ENCODE results near the gene RBM47. TPM values are rescaled to one million over a fixed set of nuclear protein-coding genes. Genes with fewer than 3 reads are reported as not detected.

The RBM47 gene
- total RNA-seq, 2 donors from 2014 or later, result 10.9 to 12.0 TPM

DNA sequence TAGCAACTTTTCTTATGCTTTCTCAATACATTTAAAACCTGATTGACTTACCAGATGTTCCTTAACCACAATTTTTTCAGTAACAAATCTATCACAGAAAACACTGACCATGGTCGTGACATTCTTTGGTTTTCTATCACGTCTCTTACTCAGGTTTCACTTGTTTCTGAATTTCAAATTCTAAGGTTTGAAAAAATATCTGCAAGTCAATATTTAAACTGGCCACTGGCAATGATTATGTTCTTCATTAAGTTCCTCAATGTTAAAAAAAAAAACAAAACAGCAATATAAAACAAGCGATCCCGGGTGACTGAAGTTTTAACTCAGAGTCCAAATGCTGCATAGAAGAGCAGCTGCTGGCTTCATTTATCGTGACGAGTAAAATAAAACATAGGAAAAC lies 128.9 kb downstream of the RBM47 start:
- ATAC-seq (replicated peaks in 1 of 2) (no peak), DNase-seq (no peak)
- H3K27me3 Mint-ChIP-seq (ENCODE audit: low read depth), result no peaks in the 10 kb centered on the region
- H3K4me3 Mint-ChIP-seq, result no peak overlapping the region
- peaks cover 32% of the 10 kb centered on the region for H3K4me1 Mint-ChIP-seq (ENCODE audit: low read depth)
- no peak overlapping the region for H3K27ac Mint-ChIP-seq
- no peaks in the 10 kb centered on the region for H3K36me3 Mint-ChIP-seq (ENCODE audit: insufficient read depth in 2 of 2)
- H3K9me3 Mint-ChIP-seq, result no peaks in the 10 kb centered on the region

DNA sequence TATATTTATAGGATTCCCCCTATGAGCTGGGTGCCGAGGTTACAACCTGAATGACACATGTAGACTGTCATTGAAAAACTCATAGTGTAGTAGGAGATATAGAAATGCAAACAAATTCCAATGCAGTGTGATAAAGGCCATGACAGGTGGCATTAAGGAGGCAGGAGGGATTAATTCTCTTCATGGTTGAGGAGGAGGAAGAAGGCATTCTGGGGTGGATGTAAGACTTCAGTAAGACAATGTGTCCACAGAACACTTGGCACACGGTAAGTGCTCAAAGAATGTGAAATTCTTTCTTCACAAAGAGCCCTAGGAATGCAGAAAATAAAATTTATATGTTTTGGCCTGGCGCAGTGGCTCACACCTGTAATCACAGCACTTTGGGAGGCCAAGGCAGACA lies 136.5 kb downstream of the RBM47 start:
- peaks cover 6% of the 10 kb centered on the region for H3K27me3 Mint-ChIP-seq (ENCODE audit: low read depth)
- no peak for DNase-seq
- H3K9me3 Mint-ChIP-seq, result no peaks in the 10 kb centered on the region
- no peak overlapping the region for H3K4me3 Mint-ChIP-seq
- H3K4me1 Mint-ChIP-seq (ENCODE audit: low read depth), result peaks cover 23% of the 10 kb centered on the region
- no peak for ATAC-seq (replicated peaks in 1 of 2)
- H3K27ac Mint-ChIP-seq, result no peak overlapping the region
- no peaks in the 10 kb centered on the region for H3K36me3 Mint-ChIP-seq (ENCODE audit: insufficient read depth in 2 of 2)

DNA sequence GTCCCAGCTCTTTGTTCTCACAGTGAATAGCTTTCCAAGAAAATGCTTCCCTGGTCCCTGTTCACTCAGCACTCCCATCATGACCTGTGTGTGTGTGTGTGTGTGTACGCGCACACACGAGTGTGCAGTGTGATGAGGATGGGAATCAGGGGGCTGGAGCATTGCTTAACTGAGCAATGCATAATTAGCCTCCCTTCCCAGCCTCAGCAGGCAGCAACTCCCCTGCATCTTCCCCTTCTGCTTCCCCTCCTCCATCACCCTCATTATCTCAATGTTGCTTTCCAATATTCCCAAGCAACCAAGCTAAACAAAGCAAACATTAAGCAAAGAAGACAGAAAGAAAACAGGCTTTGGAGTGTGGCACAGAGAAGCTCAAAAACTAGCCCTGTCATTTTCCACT lies 137.0 kb downstream of the RBM47 start:
- DNase-seq (no peak), ATAC-seq (replicated peaks in 1 of 2) (no peak)
- Mint-ChIP-seq H3K9me3 (no peaks in the 10 kb centered on the region), H3K36me3 (ENCODE audit: insufficient read depth in 2 of 2) (no peaks in the 10 kb centered on the region), H3K4me3 (no peak overlapping the region), H3K4me1 (ENCODE audit: low read depth) (peaks cover 23% of the 10 kb centered on the region), H3K27me3 (ENCODE audit: low read depth) (peaks cover 6% of the 10 kb centered on the region), H3K27ac (no peak overlapping the region)

DNA sequence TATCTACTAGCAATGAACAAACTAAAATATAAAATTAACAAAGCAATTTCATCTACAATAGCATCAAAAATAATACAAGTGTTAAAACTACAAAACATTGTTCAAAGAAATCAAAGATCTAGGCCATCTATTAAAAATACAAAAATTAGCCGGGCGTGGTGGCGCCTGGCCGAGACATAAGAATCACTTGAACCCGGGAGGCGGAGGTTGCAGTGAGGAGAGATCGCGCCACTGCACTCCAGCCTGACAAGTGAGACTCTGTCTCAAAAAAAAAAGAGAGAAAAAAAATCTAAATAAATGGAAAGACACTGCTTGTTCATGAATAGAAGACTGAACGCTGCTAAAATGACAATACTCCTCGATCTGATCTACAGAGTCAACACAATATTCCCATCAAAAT lies 139.2 kb downstream of the RBM47 start:
- no peak for DNase-seq
- peaks cover 0 to 1% of the 10 kb centered on the region in 2 donors for H3K36me3 Mint-ChIP-seq (ENCODE audit: insufficient read depth in 2 of 2)
- no peak for ATAC-seq (replicated peaks in 1 of 2)
- H3K9me3 Mint-ChIP-seq, result no peaks in the 10 kb centered on the region
- H3K27ac Mint-ChIP-seq, result no peak overlapping the region
- H3K4me1 Mint-ChIP-seq (ENCODE audit: low read depth), result peaks cover 19% of the 10 kb centered on the region
- no peak overlapping the region for H3K4me3 Mint-ChIP-seq
- H3K27me3 Mint-ChIP-seq (ENCODE audit: low read depth), result peaks cover 6% of the 10 kb centered on the region

DNA sequence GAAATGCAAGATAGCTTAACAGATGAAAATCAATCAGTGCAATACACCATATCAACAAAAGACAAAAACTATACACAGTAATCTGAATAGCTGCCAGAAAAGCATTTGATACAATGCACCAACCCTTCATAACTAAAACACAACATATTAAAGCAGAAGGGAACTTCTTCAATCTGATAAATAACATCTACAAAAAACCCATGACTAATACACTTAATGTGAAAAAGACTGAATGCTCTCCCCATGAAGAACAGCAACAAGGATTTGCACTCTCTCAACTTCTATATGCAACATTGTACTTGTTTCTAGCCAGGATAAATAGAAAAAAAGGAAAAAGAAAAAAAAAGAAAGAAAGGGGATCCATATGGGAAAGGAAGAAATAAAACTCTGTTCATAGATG lies 139.7 kb downstream of the RBM47 start:
- Mint-ChIP-seq H3K36me3 (ENCODE audit: insufficient read depth in 2 of 2) (peaks cover 0 to 1% of the 10 kb centered on the region in 2 donors), H3K9me3 (no peaks in the 10 kb centered on the region), H3K27ac (no peak overlapping the region), H3K4me1 (ENCODE audit: low read depth) (peaks cover 19% of the 10 kb centered on the region), H3K27me3 (ENCODE audit: low read depth) (peaks cover 6% of the 10 kb centered on the region), H3K4me3 (no peak overlapping the region)
- ATAC-seq (replicated peaks in 1 of 2) (no peak), DNase-seq (no peak)

DNA sequence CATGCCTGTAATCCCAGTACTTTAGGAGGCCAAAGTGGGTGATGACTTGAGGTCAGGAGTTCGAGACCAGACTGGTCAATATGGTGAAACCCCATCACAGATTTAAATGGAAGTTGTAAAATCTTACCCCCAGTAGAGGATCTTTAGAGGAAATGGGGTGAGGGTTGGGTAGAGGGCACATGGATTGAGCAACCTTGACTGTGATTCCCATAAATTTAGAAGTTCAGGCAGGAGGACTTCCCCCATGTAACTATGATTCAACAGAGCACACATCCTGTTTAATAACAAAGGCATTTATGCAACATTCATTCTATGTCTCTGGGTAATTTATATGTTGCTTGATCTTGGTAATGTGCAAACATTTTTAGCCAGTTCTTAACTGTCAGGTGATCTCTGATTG lies 143.1 kb downstream of the RBM47 start:
- no peak overlapping the region for H3K4me3 Mint-ChIP-seq
- H3K27ac Mint-ChIP-seq, result no peak overlapping the region
- no peak for DNase-seq
- no peaks in the 10 kb centered on the region for H3K9me3 Mint-ChIP-seq
- H3K36me3 Mint-ChIP-seq (ENCODE audit: insufficient read depth in 2 of 2), result peaks cover 0 to 1% of the 10 kb centered on the region in 2 donors
- H3K27me3 Mint-ChIP-seq (ENCODE audit: low read depth), result peaks cover 6% of the 10 kb centered on the region
- H3K4me1 Mint-ChIP-seq (ENCODE audit: low read depth), result peaks cover 5% of the 10 kb centered on the region
- no peak for ATAC-seq (replicated peaks in 1 of 2)

DNA sequence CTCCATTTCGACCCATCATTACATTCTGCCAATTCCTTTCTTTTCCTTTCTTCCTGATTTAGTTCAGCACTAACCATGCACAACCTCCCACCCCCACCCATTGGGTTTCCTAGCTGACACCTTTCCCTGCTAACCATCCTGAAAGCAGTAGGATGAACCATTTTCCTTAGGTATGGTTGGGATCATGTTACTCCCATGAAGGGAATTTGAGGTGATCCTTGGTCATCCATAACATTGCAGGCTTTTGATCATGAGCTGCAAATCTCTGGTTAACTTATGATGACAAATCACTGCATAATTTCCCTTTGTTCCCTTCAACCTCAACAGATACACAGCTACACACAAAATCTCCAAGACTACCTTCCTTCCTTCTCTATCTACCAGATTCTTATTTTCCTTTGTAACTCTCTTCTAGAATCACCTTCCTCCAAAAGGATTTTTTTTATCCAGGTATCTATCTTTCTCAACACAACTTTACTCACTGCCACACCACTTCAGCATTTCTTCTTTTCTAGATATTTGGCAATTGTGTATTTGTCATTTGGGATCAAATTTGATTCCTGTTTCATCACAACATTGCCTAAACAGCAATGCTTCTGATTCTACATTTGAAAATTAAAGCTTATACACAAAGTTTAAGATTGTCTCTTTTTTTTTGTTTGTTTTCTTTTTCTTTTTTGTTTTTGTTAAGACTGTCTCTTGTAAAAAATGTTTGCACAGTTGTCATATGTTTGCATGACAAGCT lies 145.1 kb downstream of the RBM47 start:
- Mint-ChIP-seq H3K27ac (no peak overlapping the region), H3K4me1 (ENCODE audit: low read depth) (peaks cover 4% of the 10 kb centered on the region), H3K9me3 (no peaks in the 10 kb centered on the region), H3K27me3 (ENCODE audit: low read depth) (no peaks in the 10 kb centered on the region), H3K4me3 (no peak overlapping the region), H3K36me3 (ENCODE audit: insufficient read depth in 2 of 2) (peaks cover 0 to 1% of the 10 kb centered on the region in 2 donors)
- DNase-seq, result no peak
- ATAC-seq (replicated peaks in 1 of 2), result no peak

DNA sequence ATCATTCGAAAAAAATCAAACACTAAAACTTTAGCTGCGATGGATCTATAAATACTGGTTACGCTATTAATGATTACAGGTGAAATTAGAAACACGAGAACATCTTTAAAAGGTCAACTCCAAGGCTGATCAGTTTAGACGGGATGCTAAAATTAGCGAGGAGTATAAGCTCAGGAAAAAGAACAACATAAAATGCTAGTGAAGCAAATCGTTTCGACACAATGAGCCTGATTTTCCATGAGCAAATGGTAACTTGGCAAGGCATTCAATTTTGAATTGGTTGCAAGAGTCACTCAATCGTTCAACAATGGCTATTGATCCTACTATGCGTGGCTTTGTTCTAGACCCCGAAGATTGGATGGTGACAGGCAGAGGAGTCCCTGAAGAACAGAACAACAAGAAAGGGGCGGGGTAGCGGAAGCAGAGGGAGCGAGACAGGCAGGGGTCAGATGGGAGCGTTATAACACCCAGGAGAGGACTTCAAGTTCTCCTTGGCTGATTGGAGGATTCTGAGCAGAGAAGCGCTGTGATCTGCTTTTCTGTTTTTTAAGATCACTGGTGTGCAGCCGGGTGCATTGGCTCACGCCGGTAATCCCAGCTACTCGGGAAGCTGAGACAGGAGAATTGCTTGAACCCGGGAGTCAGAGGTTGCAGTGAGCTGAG lies 146.5 kb downstream of the RBM47 start:
- Mint-ChIP-seq H3K4me3 (no peak overlapping the region), H3K9me3 (no peaks in the 10 kb centered on the region), H3K27me3 (ENCODE audit: low read depth) (no peaks in the 10 kb centered on the region), H3K36me3 (ENCODE audit: insufficient read depth in 2 of 2) (peaks cover 0 to 1% of the 10 kb centered on the region in 2 donors), H3K27ac (no peak overlapping the region), H3K4me1 (ENCODE audit: low read depth) (peaks cover 4% of the 10 kb centered on the region)
- no peak for DNase-seq
- no peak for ATAC-seq (replicated peaks in 1 of 2)

DNA sequence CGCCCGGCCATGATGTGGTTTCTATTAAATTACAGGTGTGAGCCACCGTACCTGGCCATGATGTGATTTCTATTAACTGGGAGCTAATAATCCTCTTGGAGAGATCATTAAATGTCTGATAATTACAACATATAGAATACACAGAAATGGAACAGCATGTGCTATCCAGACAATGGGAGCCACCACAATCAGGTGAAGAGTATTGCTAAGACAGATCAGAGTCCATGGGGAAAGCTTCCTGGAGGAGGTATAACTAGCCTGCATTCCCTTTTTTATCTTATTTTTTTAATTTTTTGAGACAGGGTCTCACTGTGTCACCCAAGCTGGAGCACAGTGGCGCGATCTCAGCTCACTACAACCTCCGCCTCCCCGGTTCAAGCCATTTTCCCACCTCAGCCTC lies 147.7 kb downstream of the RBM47 start:
- H3K4me3 Mint-ChIP-seq, result no peak overlapping the region
- peaks cover 4% of the 10 kb centered on the region for H3K4me1 Mint-ChIP-seq (ENCODE audit: low read depth)
- no peak for DNase-seq
- no peaks in the 10 kb centered on the region for H3K27me3 Mint-ChIP-seq (ENCODE audit: low read depth)
- H3K36me3 Mint-ChIP-seq (ENCODE audit: insufficient read depth in 2 of 2), result peaks cover 0 to 1% of the 10 kb centered on the region in 2 donors
- no peak for ATAC-seq (replicated peaks in 1 of 2)
- H3K9me3 Mint-ChIP-seq, result no peaks in the 10 kb centered on the region
- H3K27ac Mint-ChIP-seq, result no peak overlapping the region

DNA sequence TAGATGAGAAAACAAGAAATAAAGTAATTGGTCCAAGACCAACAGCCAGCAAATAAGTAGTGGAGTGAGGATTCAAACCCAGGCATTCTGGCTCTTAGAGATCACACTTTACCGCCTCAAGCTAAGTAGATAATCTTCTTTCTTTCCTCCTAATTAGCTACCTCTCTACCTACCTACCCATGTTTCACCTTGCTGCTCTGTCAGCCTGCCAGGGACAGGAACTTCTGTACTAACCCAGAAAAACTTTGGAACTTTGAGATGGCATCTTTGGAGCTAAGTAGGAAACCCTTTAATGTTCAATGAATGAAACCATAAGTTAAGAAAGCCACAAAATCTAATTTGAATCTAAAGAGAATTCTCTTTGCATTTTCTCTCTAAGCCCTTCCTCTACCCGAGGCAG lies 149.4 kb downstream of the RBM47 start:
- H3K27me3 Mint-ChIP-seq (ENCODE audit: low read depth), result no peaks in the 10 kb centered on the region
- H3K27ac Mint-ChIP-seq, result no peak overlapping the region
- no peak overlapping the region for H3K4me3 Mint-ChIP-seq
- ATAC-seq (replicated peaks in 1 of 2) (no peak), DNase-seq (no peak)
- no peaks in the 10 kb centered on the region for H3K9me3 Mint-ChIP-seq
- H3K4me1 Mint-ChIP-seq (ENCODE audit: low read depth), result peaks cover 16% of the 10 kb centered on the region
- peaks cover 0 to 1% of the 10 kb centered on the region in 2 donors for H3K36me3 Mint-ChIP-seq (ENCODE audit: insufficient read depth in 2 of 2)

DNA sequence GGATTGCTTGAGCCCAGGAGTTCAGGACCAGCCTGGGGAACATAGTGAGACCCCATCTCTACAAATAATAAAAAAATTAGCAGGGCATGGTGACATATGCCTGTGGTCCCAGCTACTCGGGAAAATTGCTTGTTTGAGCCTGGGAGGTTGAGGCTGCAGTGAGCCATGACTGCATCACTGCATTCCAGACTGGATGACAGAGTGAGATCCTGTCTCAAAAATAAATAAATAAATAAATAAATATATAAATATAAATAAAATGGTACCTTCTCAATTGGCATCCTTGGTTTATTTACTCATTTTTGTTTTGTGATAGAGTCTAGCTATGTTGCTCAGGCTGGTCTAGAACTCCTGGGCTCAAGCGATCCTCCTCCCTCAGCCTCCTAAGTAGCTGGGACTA lies 150.3 kb downstream of the RBM47 start:
- Mint-ChIP-seq H3K36me3 (ENCODE audit: insufficient read depth in 2 of 2) (peaks cover 0 to 1% of the 10 kb centered on the region in 2 donors), H3K4me3 (no peak overlapping the region)
- no peak for DNase-seq

DNA sequence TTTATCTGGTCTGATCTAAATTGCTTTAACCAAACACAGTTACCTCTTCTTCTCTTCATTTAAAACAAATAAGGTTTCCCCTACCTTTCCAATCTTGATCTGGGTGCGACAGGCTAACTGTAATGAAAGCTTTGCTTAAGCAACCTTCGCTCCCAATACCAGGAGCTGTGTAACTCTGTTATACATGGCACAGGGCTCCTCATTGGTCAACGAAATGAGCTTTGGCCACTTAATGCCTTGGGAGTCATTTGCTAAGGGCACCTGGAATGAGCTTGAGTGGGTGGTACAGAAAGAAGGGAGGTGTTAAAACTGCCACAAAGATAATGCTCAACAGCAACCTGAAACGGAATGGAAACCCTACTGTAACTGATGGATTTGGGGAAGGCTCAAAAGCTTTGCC lies 154.1 kb downstream of the RBM47 start:
- no peaks in the 10 kb centered on the region for H3K9me3 Mint-ChIP-seq
- no peaks in the 10 kb centered on the region for H3K27me3 Mint-ChIP-seq (ENCODE audit: low read depth)
- H3K36me3 Mint-ChIP-seq (ENCODE audit: insufficient read depth in 2 of 2), result peaks cover 0 to 1% of the 10 kb centered on the region in 2 donors
- DNase-seq (no peak), ATAC-seq (replicated peaks in 1 of 2) (no peak)
- H3K4me3 Mint-ChIP-seq, result no peak overlapping the region
- H3K27ac Mint-ChIP-seq, result no peak overlapping the region
- H3K4me1 Mint-ChIP-seq (ENCODE audit: low read depth), result peaks cover 27% of the 10 kb centered on the region

More for the DNA sequence above, 150.3 kb downstream of the RBM47 start:
- ATAC-seq (replicated peaks in 1 of 2), result no peak
- Mint-ChIP-seq H3K27me3 (ENCODE audit: low read depth) (no peaks in the 10 kb centered on the region), H3K27ac (no peak overlapping the region), H3K4me1 (ENCODE audit: low read depth) (peaks cover 16% of the 10 kb centered on the region), H3K9me3 (no peaks in the 10 kb centered on the region)

DNA sequence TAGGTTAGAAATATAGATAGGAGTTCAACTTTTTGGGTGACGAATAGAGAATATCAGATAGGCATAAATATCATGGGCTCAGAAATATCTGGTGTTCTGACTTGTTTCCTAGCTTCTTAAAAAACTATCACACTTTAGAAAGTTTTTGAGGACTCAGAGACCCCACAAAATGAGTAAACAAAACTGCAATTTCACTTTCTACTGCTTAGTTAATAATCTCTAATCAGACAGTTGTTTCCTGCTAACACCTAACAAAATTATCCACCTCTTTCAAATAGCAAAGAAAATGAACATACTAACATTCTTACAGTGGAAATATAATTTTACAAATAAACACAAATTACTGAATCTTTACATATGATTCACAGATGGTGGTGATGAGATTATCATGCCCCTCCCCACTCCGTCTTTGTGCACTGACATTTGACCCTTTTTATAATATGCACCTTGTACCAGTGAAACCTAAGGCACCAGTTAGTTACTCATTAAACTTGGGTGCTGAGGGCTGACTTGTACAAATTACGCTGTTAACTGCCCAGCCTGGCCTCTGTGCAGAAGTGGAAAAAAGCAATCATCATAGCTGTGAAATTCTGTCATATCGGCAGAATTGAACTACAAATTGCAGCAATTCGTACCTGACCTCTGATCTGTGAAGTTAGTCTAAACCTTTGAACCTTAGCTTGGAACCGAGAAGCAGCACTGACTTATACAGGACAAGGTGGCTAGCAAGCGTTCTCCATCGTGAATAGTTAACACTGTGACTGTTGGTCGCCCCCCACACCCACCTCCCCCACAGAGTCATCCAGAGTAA lies 155.9 kb downstream of the RBM47 start:
- no peaks in the 10 kb centered on the region for H3K27me3 Mint-ChIP-seq (ENCODE audit: low read depth)
- H3K4me3 Mint-ChIP-seq, result no peak overlapping the region
- H3K9me3 Mint-ChIP-seq, result no peaks in the 10 kb centered on the region
- ATAC-seq (replicated peaks in 1 of 2) (no peak), DNase-seq (no peak)
- no peak overlapping the region for H3K27ac Mint-ChIP-seq
- H3K36me3 Mint-ChIP-seq (ENCODE audit: insufficient read depth in 2 of 2), result peaks cover 0 to 3% of the 10 kb centered on the region in 2 donors
- H3K4me1 Mint-ChIP-seq (ENCODE audit: low read depth), result peaks cover 24% of the 10 kb centered on the region

Measured in activated T-cell treated with anti-CD3 and anti-CD28 coated beads, Interleukin-2, amount 50 U/mL, for 72 hours (primary cell).